PC-9 (cell line): ENCODE results near the gene TTYH1.

Experiments used
- CTCF ChIP-seq: fragments of 200-600 bp; sonication (generic); conservative IDR thresholded peaks from 2 replicates; pipeline ENCODE4 v1.6.1; 2017; ENCODE audit warnings: mixed run types, antibody characterized with exemption, mild to moderate bottlenecking, moderate library complexity
- EZH2 ChIP-seq: fragments of 200-600 bp; sonication (generic); IDR thresholded peaks from 2 replicates; pipeline ENCODE4 v1.8.0; 2017; ENCODE audit warnings: antibody characterized with exemption, low read depth

- no peak for TF ChIP-seq CTCF
- TF ChIP-seq EZH2 = no peak
Measured at GRCh38 chr19:54415901-54416673, 823 bp downstream of the TTYH1 start.
